HG02943 (cell line): ENCODE measurements around the gene MIB2.
"Not testable (repeated sequence)": the region's sequence is repeated elsewhere in the genome, so short reads cannot be mapped to it uniquely, and the experiment has no call there.

Experiments
- ATAC-seq: cut with Tn5 transposase; IDR thresholded peaks from one replicate; pipeline ENCODE4 v1.9.1; 2021; ENCODE audit warnings: mild to moderate bottlenecking, low read depth, moderate library complexity; ENCODE audit not compliant: unreplicated experiment

The MIB2 gene

GRCh38 chr1:1640711-1641461 is 25.6 kb downstream of the MIB2 start:
- not testable (repeated sequence) for ATAC-seq

- not testable (repeated sequence) for ATAC-seq
These were observed 31.0 kb downstream of the MIB2 start for GRCh38 chr1:1646326-1646725.

- not testable (repeated sequence) for ATAC-seq
These were observed 32.4 kb downstream of the MIB2 start for GRCh38 chr1:1647567-1648241.

- ATAC-seq = not testable (repeated sequence)
These were observed 33.0 kb downstream of the MIB2 start for GRCh38 chr1:1648265-1648664.

GRCh38 chr1:1658583-1659549 is 43.6 kb downstream of the MIB2 start, which contains the start of gene CDK11B:
Gene CDK11B, minus strand, starts transcription at chr1:1659004. Its CDS starts 1,519 bp downstream, at chr1:1657485.
- peak; percentile 80 for ATAC-seq

GRCh38 chr1:1662392-1662791 is 47.1 kb downstream of the MIB2 start:
- ATAC-seq = not testable (repeated sequence)

GRCh38 chr1:1662830-1663560 is 47.7 kb downstream of the MIB2 start:
- ATAC-seq = not testable (repeated sequence)

GRCh38 chr1:1664318-1664717 is 49.0 kb downstream of the MIB2 start:
- ATAC-seq = not testable (repeated sequence)

- ATAC-seq = no peak
These were observed 49.9 kb downstream of the MIB2 start for GRCh38 chr1:1664941-1665814.

GRCh38 chr1:1665815-1666251 is 50.5 kb downstream of the MIB2 start:
- no peak for ATAC-seq

- ATAC-seq = no peak
These were observed 51.2 kb downstream of the MIB2 start for GRCh38 chr1:1666526-1666925.

- ATAC-seq = no peak
These were observed 54.5 kb downstream of the MIB2 start for GRCh38 chr1:1669468-1670440.

GRCh38 chr1:1670866-1671265 is 55.6 kb downstream of the MIB2 start:
- ATAC-seq = no peak

- no peak for ATAC-seq
These were observed 56.2 kb downstream of the MIB2 start for GRCh38 chr1:1671365-1672119.

- ATAC-seq = no peak
These were observed 57.1 kb downstream of the MIB2 start for GRCh38 chr1:1672181-1672965.

- ATAC-seq = not testable (repeated sequence)
These were observed 59.5 kb downstream of the MIB2 start for GRCh38 chr1:1674806-1675205.
